ENCODE data around the gene CDC42EP3. TPM values are rescaled to one million over a fixed set of nuclear protein-coding genes. Genes with fewer than 3 reads are reported as not detected.

Gene CDC42EP3
- total and polyA plus RNA-seq, 2 donors (not counting 1 experiment from before 2014, with no cell fraction given) = 28.0 to 29.9 TPM

GRCh38 chr2:37665604-37666362 lies 5.7 kb downstream of the CDC42EP3 start:
- H3K9me3 ChIP-seq (ENCODE audit: control extremely low read depth in 1 of 3, control insufficient read depth in 2 of 3, insufficient read depth in 1 of 3, low read length in 2 of 3) = no peaks in the 10 kb centered on the region
- H3K4me2 ChIP-seq (replicated peaks; ENCODE audit: low read depth, low read length, poor library complexity, severe bottlenecking) = peak overlapping the region; percentile 12
- H3K27me3 ChIP-seq (replicated peaks in 1 of 4; ENCODE audit: control extremely low read depth in 1 of 4, control insufficient read depth in 3 of 4, insufficient read depth in 4 of 4, low read length in 3 of 4) = no peaks in the 10 kb centered on the region
- H3K36me3 ChIP-seq (replicated peaks in 1 of 2; ENCODE audit: control extremely low read depth in 1 of 2, control insufficient read depth in 1 of 2, extremely low read depth in 1 of 2, insufficient read depth in 2 of 2, low read length in 1 of 2) = peaks cover 5 to 11% of the 10 kb centered on the region in 2 experiments
- Mint-ChIP-seq H3K27ac (peak overlapping the region; percentile 23), H3K4me3 (peak overlapping the region; percentile 49), H3K27me3 (no peaks in the 10 kb centered on the region), H3K9me3 (ENCODE audit: insufficient read depth) (no peaks in the 10 kb centered on the region), H3K4me1 (peaks cover 80% of the 10 kb centered on the region)
- peaks cover 88% of the 10 kb centered on the region for H3K79me2 ChIP-seq (ENCODE audit: control insufficient read depth, insufficient read depth, low read length)
- intact Hi-C loops (cut with micrococcal nuclease) = loop anchor here (1.0 kb wide), 1 partner anchor 8 kb away; no protein-coding TSS in a partner anchor
- 52% methylated on average over 8 of the region's 11 CpGs for WGBS (ENCODE audit: insufficient coverage)
- peak overlapping the region in 1 of 2 donors; percentile 50 for H3K27ac ChIP-seq (ENCODE audit: low read length in 2 of 2)
- H3K9ac ChIP-seq (ENCODE audit: low read length) = no peak overlapping the region
- TF ChIP-seq EZH2 (IDR thresholded peaks at IDR 0.05; ENCODE audit: borderline replicate concordance, insufficient read depth, low read depth, low read length, poor library complexity, severe bottlenecking) (no peak), CTCF (IDR thresholded peaks at IDR 0.05) (no peak)
- ChIA-PET CTCF (interaction anchor here (1.0 to 1.2 kb wide), 3 partner anchors 11 to 250 kb away, joined by 3 to 4 read pairs (median 4); no protein-coding TSS in a partner anchor), POLR2A (interaction anchor here (1.5 kb wide), 1 partner anchor 11 kb away, joined by 4 read pairs; no protein-coding TSS in a partner anchor)
- DNase-seq (no peak), ATAC-seq (ENCODE audit: low read depth) (no peak)
- H4K20me1 ChIP-seq (ENCODE audit: control insufficient read depth, insufficient read depth, low read length, poor library complexity, severe bottlenecking) = peaks cover 9% of the 10 kb centered on the region
- H3K4me3 ChIP-seq (ENCODE audit: control extremely low read depth in 1 of 5, extremely low read depth in 1 of 5, insufficient read depth in 1 of 5, low read depth in 2 of 5, low read length in 4 of 5) = no peak overlapping the region
- no peak overlapping the region for H2AFZ ChIP-seq (ENCODE audit: insufficient read depth, low read depth, low read length, poor library complexity, severe bottlenecking)
- H3K4me1 ChIP-seq (ENCODE audit: control insufficient read depth in 2 of 2, insufficient read depth in 2 of 2, low read length in 2 of 2) = peaks cover 43 to 49% of the 10 kb centered on the region in 2 donors

- H3K9ac ChIP-seq (ENCODE audit: low read length) = no peak overlapping the region
- no peak overlapping the region for H3K4me3 Mint-ChIP-seq
- TF ChIP-seq CTCF (IDR thresholded peaks at IDR 0.05) (no peak), EZH2 (IDR thresholded peaks at IDR 0.05; ENCODE audit: borderline replicate concordance, insufficient read depth, low read depth, low read length, poor library complexity, severe bottlenecking) (no peak)
- intact Hi-C loops (cut with micrococcal nuclease) = no loop called here
- no peaks in the 10 kb centered on the region for H3K9me3 ChIP-seq (ENCODE audit: control extremely low read depth in 1 of 3, control insufficient read depth in 2 of 3, insufficient read depth in 1 of 3, low read length in 2 of 3)
- DNase-seq = no peak
- H3K27me3 ChIP-seq (replicated peaks in 1 of 4; ENCODE audit: control extremely low read depth in 1 of 4, control insufficient read depth in 3 of 4, insufficient read depth in 4 of 4, low read length in 3 of 4) = no peaks in the 10 kb centered on the region
- ATAC-seq (ENCODE audit: low read depth) = no peak
- H4K20me1 ChIP-seq (ENCODE audit: control insufficient read depth, insufficient read depth, low read length, poor library complexity, severe bottlenecking) = peaks cover 9% of the 10 kb centered on the region
- no CpG with 5 or more reads among the region's 2 CpGs for WGBS (ENCODE audit: insufficient coverage)
- no peaks in the 10 kb centered on the region for H3K9me3 Mint-ChIP-seq (ENCODE audit: insufficient read depth)
- H3K27ac Mint-ChIP-seq = no peak overlapping the region
- no peak overlapping the region for H3K4me3 ChIP-seq (ENCODE audit: control extremely low read depth in 1 of 5, extremely low read depth in 1 of 5, insufficient read depth in 1 of 5, low read depth in 2 of 5, low read length in 4 of 5)
- H3K4me1 ChIP-seq (ENCODE audit: control insufficient read depth in 2 of 2, insufficient read depth in 2 of 2, low read length in 2 of 2) = peaks cover 36 to 43% of the 10 kb centered on the region in 2 donors
- H3K4me2 ChIP-seq (replicated peaks; ENCODE audit: low read depth, low read length, poor library complexity, severe bottlenecking) = no peak overlapping the region
- peaks cover 89% of the 10 kb centered on the region for H3K79me2 ChIP-seq (ENCODE audit: control insufficient read depth, insufficient read depth, low read length)
- no peak overlapping the region for H2AFZ ChIP-seq (ENCODE audit: insufficient read depth, low read depth, low read length, poor library complexity, severe bottlenecking)
- ChIA-PET CTCF (interaction anchor here (1.1 to 1.2 kb wide), 2 partner anchors 167 to 250 kb away, joined by 4 read pairs; no protein-coding TSS in a partner anchor), POLR2A (interaction anchor here (1.5 kb wide), 1 partner anchor 10 kb away, joined by 4 read pairs; no protein-coding TSS in a partner anchor)
- H3K27ac ChIP-seq (ENCODE audit: low read length in 2 of 2) = peak overlapping the region in 1 of 2 donors; percentile 50
- no peaks in the 10 kb centered on the region for H3K27me3 Mint-ChIP-seq
- H3K4me1 Mint-ChIP-seq = peaks cover 77% of the 10 kb centered on the region
- H3K36me3 ChIP-seq (replicated peaks in 1 of 2; ENCODE audit: control extremely low read depth in 1 of 2, control insufficient read depth in 1 of 2, extremely low read depth in 1 of 2, insufficient read depth in 2 of 2, low read length in 1 of 2) = peaks cover 5 to 11% of the 10 kb centered on the region in 2 experiments
Observed at GRCh38 chr2:37665043-37665442, 6.4 kb downstream of the CDC42EP3 start.
